ENCODE measurements around the gene MEPCE. TPM values are rescaled to one million over a fixed set of nuclear protein-coding genes. Genes with fewer than 3 reads are reported as not detected.
A peak's percentile ranks its signal among the peaks of the same experiment; 100 is the strongest.

MEPCE gene
- total RNA-seq, 2 experiments from 2014 or later = 44.2 to 65.6 TPM

GRCh38 chr7:100400656-100401055 lies 29.0 kb upstream of the MEPCE start:
- peaks cover 25% of the 10 kb centered on the region for H3K4me1 ChIP-seq (ENCODE audit: insufficient read depth, low read length, poor library complexity, severe bottlenecking)
- H3K9me2 ChIP-seq (ENCODE audit: insufficient read depth, low read length) = no peaks in the 10 kb centered on the region
- no TSS peak for BruUV-seq (replicated peaks)
- no peaks in the 10 kb centered on the region for H4K20me1 ChIP-seq (ENCODE audit: insufficient read depth, low read length)
- no peak overlapping the region for H3K4me2 ChIP-seq (ENCODE audit: low read length)
- H3K36me3 ChIP-seq (ENCODE audit: insufficient read depth, low read length) = no peaks in the 10 kb centered on the region
- H3K4me3 ChIP-seq (ENCODE audit: low read depth, low read length, poor library complexity, severe bottlenecking) = no peak overlapping the region
- peak; percentile 64 for DNase-seq (ENCODE audit: low spot score)
- POLR2A ChIA-PET = no interaction called here
- no peak overlapping the region for H2AFZ ChIP-seq (ENCODE audit: low read length)
- H3K27ac ChIP-seq (ENCODE audit: low read depth, low read length, poor library complexity, severe bottlenecking) = no peak overlapping the region
- intact Hi-C loops (cut with micrococcal nuclease; ENCODE audit: unreplicated experiment) = no loop called here
- no peaks in the 10 kb centered on the region for H3K79me2 ChIP-seq (ENCODE audit: insufficient read depth, low read depth, low read length)
- no peaks in the 10 kb centered on the region for H3K9me3 ChIP-seq (ENCODE audit: low read length)
- TF ChIP-seq CTCF (conservative IDR thresholded peaks at IDR 0.05; ENCODE audit: low read length) = peak; percentile 73
- no peak for TF ChIP-seq EZH2phosphoT487 (IDR thresholded peaks at IDR 0.05; ENCODE audit: borderline replicate concordance, low read depth, low read length)
- CTCF ChIA-PET (ENCODE audit: unreplicated experiment) = interaction anchor here (0.7 kb wide), 1 partner anchor 55 kb away, joined by 3 read pairs; no protein-coding TSS in a partner anchor

GRCh38 chr7:100401811-100402210 lies 27.8 kb upstream of the MEPCE start:
- Histone ChIP-seq H3K4me3 (ENCODE audit: low read depth, low read length, poor library complexity, severe bottlenecking) (no peak overlapping the region), H3K9me3 (ENCODE audit: low read length) (no peaks in the 10 kb centered on the region), H2AFZ (ENCODE audit: low read length) (no peak overlapping the region), H3K4me2 (ENCODE audit: low read length) (no peak overlapping the region), H3K79me2 (ENCODE audit: insufficient read depth, low read depth, low read length) (no peaks in the 10 kb centered on the region), H3K27ac (ENCODE audit: low read depth, low read length, poor library complexity, severe bottlenecking) (no peak overlapping the region), H4K20me1 (ENCODE audit: insufficient read depth, low read length) (no peaks in the 10 kb centered on the region), H3K9me2 (ENCODE audit: insufficient read depth, low read length) (no peaks in the 10 kb centered on the region), H3K36me3 (ENCODE audit: insufficient read depth, low read length) (no peaks in the 10 kb centered on the region), H3K4me1 (ENCODE audit: insufficient read depth, low read length, poor library complexity, severe bottlenecking) (peaks cover 17% of the 10 kb centered on the region)
- BruUV-seq (replicated peaks) = no TSS peak
- ChIA-PET POLR2A (interaction anchor here (1.2 kb wide), 1 partner anchor 14 kb away, joined by 4 read pairs; no protein-coding TSS in a partner anchor), CTCF (ENCODE audit: unreplicated experiment) (interaction anchor here (0.7 kb wide), 1 partner anchor 269 kb away, joined by 4 read pairs; no protein-coding TSS in a partner anchor)
- intact Hi-C loops (cut with micrococcal nuclease; ENCODE audit: unreplicated experiment) = no loop called here
- TF ChIP-seq CTCF (conservative IDR thresholded peaks at IDR 0.05; ENCODE audit: low read length) (no peak), EZH2phosphoT487 (IDR thresholded peaks at IDR 0.05; ENCODE audit: borderline replicate concordance, low read depth, low read length) (no peak)
- no peak for DNase-seq (ENCODE audit: low spot score)

DNA sequence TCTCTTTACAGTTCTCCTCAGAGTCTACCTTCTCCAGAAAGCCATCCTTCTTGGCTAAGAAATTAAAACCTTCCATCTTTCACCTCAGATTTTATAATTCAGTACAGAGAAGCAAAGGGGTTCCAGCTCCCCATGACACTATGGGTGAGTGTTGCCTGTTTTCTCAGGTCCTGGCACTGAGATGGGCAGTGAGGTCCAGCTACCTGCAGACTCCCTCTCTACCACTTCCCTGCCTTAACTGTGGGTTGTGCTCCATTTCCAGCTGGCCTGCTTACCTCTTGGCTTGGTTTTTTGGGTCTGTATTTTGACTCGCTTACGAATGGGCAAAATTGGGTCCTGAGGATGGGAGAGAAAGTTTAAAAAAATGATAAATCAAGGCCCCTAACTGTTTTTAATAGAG lies 27.4 kb upstream of the MEPCE start:
- CTCF ChIA-PET (ENCODE audit: unreplicated experiment) = no interaction called here
- no peak for TF ChIP-seq CTCF (conservative IDR thresholded peaks at IDR 0.05; ENCODE audit: low read length)
- TF ChIP-seq EZH2phosphoT487 (IDR thresholded peaks at IDR 0.05; ENCODE audit: borderline replicate concordance, low read depth, low read length) = no peak
- intact Hi-C loops (cut with micrococcal nuclease; ENCODE audit: unreplicated experiment) = no loop called here

More for the DNA sequence above, 27.4 kb upstream of the MEPCE start:
- Histone ChIP-seq H3K9me2 (ENCODE audit: insufficient read depth, low read length) (no peaks in the 10 kb centered on the region), H3K4me3 (ENCODE audit: low read depth, low read length, poor library complexity, severe bottlenecking) (no peak overlapping the region), H3K36me3 (ENCODE audit: insufficient read depth, low read length) (no peaks in the 10 kb centered on the region), H2AFZ (ENCODE audit: low read length) (no peak overlapping the region), H3K79me2 (ENCODE audit: insufficient read depth, low read depth, low read length) (no peaks in the 10 kb centered on the region), H3K4me2 (ENCODE audit: low read length) (no peak overlapping the region), H4K20me1 (ENCODE audit: insufficient read depth, low read length) (no peaks in the 10 kb centered on the region), H3K4me1 (ENCODE audit: insufficient read depth, low read length, poor library complexity, severe bottlenecking) (peaks cover 17% of the 10 kb centered on the region), H3K27ac (ENCODE audit: low read depth, low read length, poor library complexity, severe bottlenecking) (no peak overlapping the region), H3K9me3 (ENCODE audit: low read length) (no peaks in the 10 kb centered on the region)
- DNase-seq (ENCODE audit: low spot score) = no peak
- POLR2A ChIA-PET = interaction anchor here (1.2 to 1.3 kb wide), 2 partner anchors 14 to 30 kb away, joined by 3 to 4 read pairs; no protein-coding TSS in a partner anchor
- BruUV-seq (replicated peaks) = no TSS peak

Data from OCI-LY7 (cell line).